Measurements from ENCODE around the gene RNF115.
"Not testable (repeated sequence)": the region's sequence is repeated elsewhere in the genome, so short reads cannot be mapped to it uniquely, and the experiment has no call there.

Gene RNF115

GRCh38 chr1:145804235-145805045 is 19.5 kb downstream of the RNF115 start:
- Histone ChIP-seq H3K27me3 (ENCODE audit: control insufficient read depth in 1 of 2, insufficient read depth in 2 of 2, low read length in 2 of 2) (no peaks in the 10 kb centered on the region), H3K27ac (ENCODE audit: low read depth, low read length) (no peak overlapping the region), H3K4me3 (ENCODE audit: low read depth in 1 of 2, low read length in 2 of 2) (no peak overlapping the region), H3K4me1 (ENCODE audit: control insufficient read depth in 1 of 2, insufficient read depth in 2 of 2, low read length in 2 of 2) (no peaks in the 10 kb centered on the region), H3K36me3 (ENCODE audit: control insufficient read depth in 1 of 2, insufficient read depth in 2 of 2, low read length in 2 of 2) (no peaks in the 10 kb centered on the region), H3K9ac (ENCODE audit: low read depth in 1 of 2, low read length in 2 of 2) (no peak overlapping the region), H3K9me3 (ENCODE audit: control insufficient read depth in 1 of 2, low read length in 2 of 2) (no peaks in the 10 kb centered on the region)

GRCh38 chr1:145799806-145800205 is 24.1 kb downstream of the RNF115 start:
- H3K4me3 ChIP-seq (ENCODE audit: low read depth in 1 of 2, low read length in 2 of 2): no peak overlapping the region
- H3K4me1 ChIP-seq (ENCODE audit: control insufficient read depth in 1 of 2, insufficient read depth in 2 of 2, low read length in 2 of 2): no peaks in the 10 kb centered on the region
- H3K9ac ChIP-seq (ENCODE audit: low read depth in 1 of 2, low read length in 2 of 2): no peak overlapping the region
- H3K27ac ChIP-seq (ENCODE audit: low read depth, low read length): no peak overlapping the region
- peaks cover 2 to 17% of the 10 kb centered on the region in 2 donors for H3K9me3 ChIP-seq (ENCODE audit: control insufficient read depth in 1 of 2, low read length in 2 of 2)
- no peaks in the 10 kb centered on the region for H3K27me3 ChIP-seq (ENCODE audit: control insufficient read depth in 1 of 2, insufficient read depth in 2 of 2, low read length in 2 of 2)
- peaks cover 0 to 3% of the 10 kb centered on the region in 2 donors for H3K36me3 ChIP-seq (ENCODE audit: control insufficient read depth in 1 of 2, insufficient read depth in 2 of 2, low read length in 2 of 2)

GRCh38 chr1:145796753-145797152 is 27.1 kb downstream of the RNF115 start:
- Histone ChIP-seq H3K4me3 (ENCODE audit: low read depth in 1 of 2, low read length in 2 of 2) (no peak overlapping the region), H3K4me1 (ENCODE audit: control insufficient read depth in 1 of 2, insufficient read depth in 2 of 2, low read length in 2 of 2) (no peaks in the 10 kb centered on the region), H3K36me3 (ENCODE audit: control insufficient read depth in 1 of 2, insufficient read depth in 2 of 2, low read length in 2 of 2) (peaks cover 0 to 3% of the 10 kb centered on the region in 2 donors), H3K27ac (ENCODE audit: low read depth, low read length) (no peak overlapping the region), H3K9ac (ENCODE audit: low read depth in 1 of 2, low read length in 2 of 2) (no peak overlapping the region), H3K9me3 (ENCODE audit: control insufficient read depth in 1 of 2, low read length in 2 of 2) (peaks cover 2 to 17% of the 10 kb centered on the region in 2 donors), H3K27me3 (ENCODE audit: control insufficient read depth in 1 of 2, insufficient read depth in 2 of 2, low read length in 2 of 2) (no peaks in the 10 kb centered on the region)

GRCh38 chr1:145795257-145795881 is 28.5 kb downstream of the RNF115 start:
- Histone ChIP-seq H3K27ac (ENCODE audit: low read depth, low read length) (no peak overlapping the region), H3K4me3 (ENCODE audit: low read depth in 1 of 2, low read length in 2 of 2) (no peak overlapping the region), H3K36me3 (ENCODE audit: control insufficient read depth in 1 of 2, insufficient read depth in 2 of 2, low read length in 2 of 2) (peaks cover 0 to 3% of the 10 kb centered on the region in 2 donors), H3K9ac (ENCODE audit: low read depth in 1 of 2, low read length in 2 of 2) (no peak overlapping the region), H3K4me1 (ENCODE audit: control insufficient read depth in 1 of 2, insufficient read depth in 2 of 2, low read length in 2 of 2) (no peaks in the 10 kb centered on the region), H3K27me3 (ENCODE audit: control insufficient read depth in 1 of 2, insufficient read depth in 2 of 2, low read length in 2 of 2) (no peaks in the 10 kb centered on the region), H3K9me3 (ENCODE audit: control insufficient read depth in 1 of 2, low read length in 2 of 2) (peaks cover 2 to 17% of the 10 kb centered on the region in 2 donors)

- H3K27me3 ChIP-seq (ENCODE audit: control insufficient read depth in 1 of 2, insufficient read depth in 2 of 2, low read length in 2 of 2): no peaks in the 10 kb centered on the region
- H3K9me3 ChIP-seq (ENCODE audit: control insufficient read depth in 1 of 2, low read length in 2 of 2): peaks cover under 1 to 12% of the 10 kb centered on the region in 2 donors
- peaks cover 3 to 6% of the 10 kb centered on the region in 2 donors for H3K36me3 ChIP-seq (ENCODE audit: control insufficient read depth in 1 of 2, insufficient read depth in 2 of 2, low read length in 2 of 2)
- no peaks in the 10 kb centered on the region for H3K4me1 ChIP-seq (ENCODE audit: control insufficient read depth in 1 of 2, insufficient read depth in 2 of 2, low read length in 2 of 2)
- no peak overlapping the region for H3K9ac ChIP-seq (ENCODE audit: low read depth in 1 of 2, low read length in 2 of 2)
- H3K4me3 ChIP-seq (ENCODE audit: low read depth in 1 of 2, low read length in 2 of 2): no peak overlapping the region
- no peak overlapping the region for H3K27ac ChIP-seq (ENCODE audit: low read depth, low read length)
Observed at GRCh38 chr1:145792484-145792883, 31.4 kb downstream of the RNF115 start.

GRCh38 chr1:145791860-145792259 is 32.0 kb downstream of the RNF115 start:
- H3K4me1 ChIP-seq (ENCODE audit: control insufficient read depth in 1 of 2, insufficient read depth in 2 of 2, low read length in 2 of 2); H3K9ac ChIP-seq (ENCODE audit: low read depth in 1 of 2, low read length in 2 of 2); H3K9me3 ChIP-seq (ENCODE audit: control insufficient read depth in 1 of 2, low read length in 2 of 2); H3K4me3 ChIP-seq (ENCODE audit: low read depth in 1 of 2, low read length in 2 of 2); H3K36me3 ChIP-seq (ENCODE audit: control insufficient read depth in 1 of 2, insufficient read depth in 2 of 2, low read length in 2 of 2); H3K27me3 ChIP-seq (ENCODE audit: control insufficient read depth in 1 of 2, insufficient read depth in 2 of 2, low read length in 2 of 2); H3K27ac ChIP-seq (ENCODE audit: low read depth, low read length): not testable (repeated sequence)

- H3K27me3 ChIP-seq (ENCODE audit: control insufficient read depth in 1 of 2, insufficient read depth in 2 of 2, low read length in 2 of 2): no peaks in the 10 kb centered on the region
- no peak overlapping the region for H3K4me3 ChIP-seq (ENCODE audit: low read depth in 1 of 2, low read length in 2 of 2)
- no peaks in the 10 kb centered on the region for H3K9me3 ChIP-seq (ENCODE audit: control insufficient read depth in 1 of 2, low read length in 2 of 2)
- no peak overlapping the region for H3K27ac ChIP-seq (ENCODE audit: low read depth, low read length)
- peaks cover 7 to 14% of the 10 kb centered on the region in 2 donors for H3K4me1 ChIP-seq (ENCODE audit: control insufficient read depth in 1 of 2, insufficient read depth in 2 of 2, low read length in 2 of 2)
- H3K9ac ChIP-seq (ENCODE audit: low read depth in 1 of 2, low read length in 2 of 2): no peak overlapping the region
- peaks cover 0 to 6% of the 10 kb centered on the region in 2 donors for H3K36me3 ChIP-seq (ENCODE audit: control insufficient read depth in 1 of 2, insufficient read depth in 2 of 2, low read length in 2 of 2)
Observed at GRCh38 chr1:145788580-145788979, 35.3 kb downstream of the RNF115 start.

- Histone ChIP-seq H3K36me3 (ENCODE audit: control insufficient read depth in 1 of 2, insufficient read depth in 2 of 2, low read length in 2 of 2) (peaks cover 0 to 6% of the 10 kb centered on the region in 2 donors), H3K9me3 (ENCODE audit: control insufficient read depth in 1 of 2, low read length in 2 of 2) (no peaks in the 10 kb centered on the region), H3K4me1 (ENCODE audit: control insufficient read depth in 1 of 2, insufficient read depth in 2 of 2, low read length in 2 of 2) (peaks cover 7 to 14% of the 10 kb centered on the region in 2 donors), H3K27ac (ENCODE audit: low read depth, low read length) (no peak overlapping the region), H3K9ac (ENCODE audit: low read depth in 1 of 2, low read length in 2 of 2) (no peak overlapping the region), H3K4me3 (ENCODE audit: low read depth in 1 of 2, low read length in 2 of 2) (no peak overlapping the region), H3K27me3 (ENCODE audit: control insufficient read depth in 1 of 2, insufficient read depth in 2 of 2, low read length in 2 of 2) (no peaks in the 10 kb centered on the region)
Observed at GRCh38 chr1:145786271-145786670, 37.6 kb downstream of the RNF115 start.

GRCh38 chr1:145785547-145785946 is 38.3 kb downstream of the RNF115 start:
- Histone ChIP-seq H3K36me3 (ENCODE audit: control insufficient read depth in 1 of 2, insufficient read depth in 2 of 2, low read length in 2 of 2) (peaks cover 0 to 6% of the 10 kb centered on the region in 2 donors), H3K27me3 (ENCODE audit: control insufficient read depth in 1 of 2, insufficient read depth in 2 of 2, low read length in 2 of 2) (no peaks in the 10 kb centered on the region), H3K4me1 (ENCODE audit: control insufficient read depth in 1 of 2, insufficient read depth in 2 of 2, low read length in 2 of 2) (peaks cover 7 to 14% of the 10 kb centered on the region in 2 donors), H3K4me3 (ENCODE audit: low read depth in 1 of 2, low read length in 2 of 2) (no peak overlapping the region), H3K9me3 (ENCODE audit: control insufficient read depth in 1 of 2, low read length in 2 of 2) (no peaks in the 10 kb centered on the region), H3K27ac (ENCODE audit: low read depth, low read length) (no peak overlapping the region), H3K9ac (ENCODE audit: low read depth in 1 of 2, low read length in 2 of 2) (no peak overlapping the region)

GRCh38 chr1:145784409-145784808 is 39.5 kb downstream of the RNF115 start:
- H3K4me1 ChIP-seq (ENCODE audit: control insufficient read depth in 1 of 2, insufficient read depth in 2 of 2, low read length in 2 of 2): peaks cover 7 to 14% of the 10 kb centered on the region in 2 donors
- no peak overlapping the region for H3K27ac ChIP-seq (ENCODE audit: low read depth, low read length)
- H3K9ac ChIP-seq (ENCODE audit: low read depth in 1 of 2, low read length in 2 of 2): no peak overlapping the region

More at GRCh38 chr1:145784409-145784808, 39.5 kb downstream of the RNF115 start:
- no peak overlapping the region for H3K4me3 ChIP-seq (ENCODE audit: low read depth in 1 of 2, low read length in 2 of 2)
- H3K36me3 ChIP-seq (ENCODE audit: control insufficient read depth in 1 of 2, insufficient read depth in 2 of 2, low read length in 2 of 2): peaks cover 0 to 6% of the 10 kb centered on the region in 2 donors
- no peaks in the 10 kb centered on the region for H3K27me3 ChIP-seq (ENCODE audit: control insufficient read depth in 1 of 2, insufficient read depth in 2 of 2, low read length in 2 of 2)
- no peaks in the 10 kb centered on the region for H3K9me3 ChIP-seq (ENCODE audit: control insufficient read depth in 1 of 2, low read length in 2 of 2)

All from duodenal mucosa (tissue), 2 donors.